Measurements from ENCODE around the gene ARPP19. TPM values are rescaled to one million over a fixed set of nuclear protein-coding genes. Genes with fewer than 3 reads are reported as not detected.

The ARPP19 gene
- total RNA-seq, 2 experiments from 2014 or later: 155 to 172 TPM

Other genes starting within 250 kb of the ARPP19 start
- gene MYO5A, start 40.1 kb downstream of the ARPP19 start, total RNA-seq: 10 to 100 TPM; 28.5 to 36.3 TPM
- 10 to 100 TPM; 60.5 to 65.1 TPM for gene ATOSA, start 110.4 kb upstream of the ARPP19 start, total RNA-seq
- gene ONECUT1, start 221.3 kb upstream of the ARPP19 start, total RNA-seq: not detected